D341Med (cell line): Measurements from ENCODE around the gene SESN1.
"Not testable (repeated sequence)": the region's sequence is repeated elsewhere in the genome, so short reads cannot be mapped to it uniquely, and the experiment has no call there.

Source experiments
- DNase-seq: peaks from one replicate; pipeline ENCODE4 v3.0.0; 2012; ENCODE audit warnings: low spot score

Gene SESN1

DNA sequence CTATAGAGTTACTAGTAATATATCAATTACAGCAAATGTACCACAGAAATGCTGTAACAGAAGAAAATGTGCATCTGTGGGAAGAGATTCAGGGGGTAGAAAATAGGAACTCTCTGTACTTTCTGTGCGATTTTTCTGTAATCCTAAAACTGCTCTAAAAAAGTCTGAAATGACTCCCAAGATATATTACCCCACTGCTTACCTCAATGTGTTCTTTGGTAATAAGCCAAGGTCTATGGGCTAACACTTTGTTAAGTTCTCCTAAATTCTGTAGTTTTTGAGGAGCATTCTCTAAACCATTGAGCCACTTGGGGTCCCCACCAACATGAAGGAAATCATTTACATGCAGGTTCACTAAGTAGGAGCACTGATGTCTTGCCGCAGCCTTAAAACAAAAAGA, 94.4 kb downstream of the SESN1 start:
- DNase-seq = no peak

- no peak for DNase-seq
Measured at GRCh38 chr6:108999428-108999827, 95.2 kb downstream of the SESN1 start.

- DNase-seq = no peak
Measured at GRCh38 chr6:108998485-108998884, 96.2 kb downstream of the SESN1 start.

- no peak for DNase-seq
Measured at GRCh38 chr6:108996208-108996607, 98.4 kb downstream of the SESN1 start.

- DNase-seq = no peak
Measured at GRCh38 chr6:108995296-108995695, 99.3 kb downstream of the SESN1 start.

GRCh38 chr6:108993876-108994275, 100.8 kb downstream of the SESN1 start:
- no peak for DNase-seq

- no peak for DNase-seq
Measured at GRCh38 chr6:108989700-108990099, 104.9 kb downstream of the SESN1 start.

DNA sequence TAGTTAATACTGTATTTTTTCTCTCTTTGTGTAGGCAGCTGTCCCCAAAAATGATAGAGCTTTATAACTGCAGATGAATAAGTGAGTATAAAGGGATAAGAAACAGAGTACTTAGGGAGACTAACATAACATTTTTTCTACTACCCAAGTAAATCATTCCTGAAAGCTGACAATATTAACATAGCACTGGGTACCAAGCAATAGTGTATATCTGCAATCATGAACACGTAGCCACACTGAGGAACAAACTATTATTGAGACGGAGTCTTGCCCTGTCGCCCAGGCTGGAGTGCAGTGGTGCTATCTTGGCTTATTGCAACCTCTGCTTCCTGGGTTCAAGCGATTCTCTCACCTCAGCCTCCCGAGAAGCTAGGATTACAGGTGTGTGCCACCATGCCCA, 105.9 kb downstream of the SESN1 start:
- no peak for DNase-seq

DNA sequence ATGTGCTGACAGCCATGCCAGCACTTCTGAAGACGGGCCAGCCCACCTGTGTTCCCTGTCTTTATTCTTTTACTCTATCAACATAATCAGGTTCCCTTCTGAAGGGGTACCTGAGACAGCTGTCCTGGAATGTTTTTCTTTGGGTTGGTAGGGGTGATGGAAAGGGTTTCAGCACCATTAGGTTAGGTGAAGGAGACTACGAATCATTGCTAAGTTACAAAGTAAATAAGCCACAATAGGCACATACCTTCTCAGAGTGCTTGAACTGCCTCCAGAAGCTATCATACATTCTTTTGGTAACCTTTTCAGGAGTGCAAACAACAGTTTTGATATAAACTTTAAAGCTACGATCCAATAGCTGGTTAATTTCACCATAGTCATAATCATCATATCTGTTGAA, 106.3 kb downstream of the SESN1 start:
- DNase-seq = no peak

DNA sequence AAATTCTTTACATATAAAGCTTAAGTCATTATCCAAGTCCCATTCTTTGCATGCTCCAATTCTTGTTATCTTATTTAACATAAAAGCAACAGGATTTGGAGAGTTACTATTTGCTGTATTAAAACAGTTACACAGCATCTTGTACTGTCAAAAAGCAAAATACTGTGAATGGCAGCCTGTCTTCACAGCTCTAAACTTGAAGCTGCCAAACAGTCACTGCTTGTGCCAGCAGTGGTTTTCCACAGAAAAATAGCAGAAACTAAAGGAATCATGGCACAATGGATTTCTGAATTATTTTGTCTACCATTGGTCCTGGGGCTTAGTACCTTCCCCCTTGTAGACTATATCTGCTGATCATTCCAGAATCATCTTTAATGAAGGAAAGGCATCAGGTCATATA, 107.5 kb downstream of the SESN1 start:
- no peak for DNase-seq

DNA sequence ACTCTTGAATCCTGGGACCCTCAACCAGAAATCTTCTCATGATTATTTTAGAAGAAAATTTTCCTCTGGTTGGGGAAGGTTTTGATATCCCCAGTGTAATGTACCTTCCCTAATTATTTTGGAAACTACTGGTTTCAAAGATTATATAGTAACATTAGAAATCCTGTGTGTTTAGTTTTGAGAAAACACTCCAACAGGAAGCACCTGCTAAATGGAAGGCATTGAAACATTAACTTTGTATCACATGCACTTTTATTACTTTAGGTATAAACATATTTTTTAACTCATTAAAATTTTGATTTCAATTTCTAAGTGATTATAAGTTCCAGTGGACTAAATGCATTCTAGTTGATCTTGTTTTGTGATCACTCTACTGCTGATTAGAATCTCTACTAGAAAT, 109.3 kb downstream of the SESN1 start:
- DNase-seq = no peak

DNA sequence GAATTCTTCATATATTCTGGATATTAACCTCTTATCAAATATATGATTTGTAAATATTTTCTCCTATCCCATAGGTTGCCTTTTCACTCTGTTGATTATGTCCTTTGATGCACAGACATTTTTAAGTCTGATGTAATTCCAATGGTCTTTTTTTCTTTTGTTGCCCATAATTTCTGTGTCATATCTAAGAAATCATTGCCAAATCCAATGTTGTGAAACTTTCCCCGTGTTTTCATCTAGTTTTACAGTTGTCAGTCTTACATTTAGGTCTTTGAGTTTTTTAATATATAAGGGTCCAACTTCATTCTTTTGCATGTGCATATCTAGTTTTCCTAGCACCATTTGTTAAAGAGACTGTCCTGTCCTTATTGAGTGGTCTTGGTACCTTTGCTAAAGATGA, 111.5 kb downstream of the SESN1 start:
- no peak for DNase-seq

DNA sequence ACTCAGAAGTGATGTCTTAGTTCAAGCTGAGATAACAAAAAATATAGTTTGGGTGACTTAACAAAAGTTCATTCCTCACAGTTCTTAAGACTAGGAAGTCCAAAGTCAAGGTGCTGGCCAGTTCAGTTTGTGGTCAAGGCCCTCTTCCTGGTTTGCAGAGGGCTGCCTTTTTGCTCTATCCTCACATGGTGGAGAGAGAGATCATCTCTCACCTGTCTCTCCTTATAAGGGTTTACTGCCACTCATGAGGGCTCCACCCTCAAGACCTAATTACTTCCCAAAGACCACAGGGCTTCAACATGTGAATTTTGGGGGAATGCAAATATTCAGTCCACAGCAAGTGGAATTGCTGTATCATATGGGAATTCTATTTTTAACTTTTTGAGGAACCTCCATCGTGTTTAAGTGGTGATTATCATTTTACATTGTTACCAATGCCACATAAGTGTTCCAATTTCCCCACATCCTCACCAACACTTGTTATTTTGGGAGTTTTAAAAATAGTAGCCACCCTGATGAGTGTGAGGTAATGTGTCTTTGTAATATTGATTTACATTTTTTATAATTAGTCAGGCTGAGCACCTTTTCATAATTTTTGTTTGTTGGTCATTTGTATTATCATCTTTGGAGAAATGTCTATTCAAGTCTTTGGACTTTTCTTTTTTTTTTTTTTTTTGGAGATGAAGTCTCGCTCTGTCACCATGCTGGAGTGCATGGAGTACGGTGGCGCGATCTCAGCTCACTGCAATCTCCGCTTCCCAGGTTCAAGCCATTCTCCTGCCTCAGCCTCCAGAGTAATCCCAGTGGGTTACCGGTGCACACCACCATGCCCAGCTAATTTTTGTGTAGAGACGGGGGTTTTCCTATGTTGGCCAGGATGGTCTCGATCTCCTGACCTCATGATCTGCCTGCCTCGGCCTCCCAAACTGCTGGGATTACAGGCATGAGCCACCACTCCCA, 112.2 kb downstream of the SESN1 start:
- DNase-seq = no peak

DNA sequence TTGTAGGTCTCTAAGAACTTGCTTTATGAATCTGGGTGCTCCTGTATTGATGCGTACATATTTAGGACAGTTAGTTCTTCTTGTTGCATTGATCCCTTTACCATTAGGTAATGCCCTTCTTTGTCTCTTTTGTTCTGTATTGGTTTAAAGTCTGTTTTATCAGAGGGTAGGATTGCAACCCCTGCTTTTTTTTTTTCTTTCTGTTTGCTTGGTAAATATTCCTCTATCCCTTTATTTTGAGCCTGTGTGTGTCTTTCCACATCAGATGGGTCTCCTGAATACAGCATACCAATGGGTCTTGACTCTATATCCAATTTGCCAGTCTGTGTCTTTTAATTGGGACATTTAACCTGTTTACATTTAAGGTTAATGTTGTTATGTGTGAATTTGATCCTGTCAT, 116.0 kb downstream of the SESN1 start:
- not testable (repeated sequence) for DNase-seq

DNA sequence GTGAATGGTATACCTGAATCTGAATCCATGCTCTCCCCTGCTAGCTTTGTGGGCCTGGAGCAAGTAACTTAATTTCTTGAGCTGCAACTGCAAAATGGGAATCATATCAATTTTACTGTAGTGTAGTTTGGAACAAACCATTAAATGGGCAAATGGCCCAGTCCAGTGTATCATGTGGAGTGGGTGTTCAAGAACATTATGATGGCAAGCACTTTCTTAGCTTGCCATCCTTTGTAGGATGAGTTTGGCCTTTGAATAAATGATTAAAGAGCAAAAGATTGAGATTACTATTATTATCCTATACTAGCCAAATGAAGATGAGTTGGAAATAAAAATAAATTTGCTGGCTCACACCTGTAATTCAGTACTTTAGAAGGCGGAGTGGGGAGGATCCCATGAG, 120.4 kb downstream of the SESN1 start:
- no peak for DNase-seq

DNA sequence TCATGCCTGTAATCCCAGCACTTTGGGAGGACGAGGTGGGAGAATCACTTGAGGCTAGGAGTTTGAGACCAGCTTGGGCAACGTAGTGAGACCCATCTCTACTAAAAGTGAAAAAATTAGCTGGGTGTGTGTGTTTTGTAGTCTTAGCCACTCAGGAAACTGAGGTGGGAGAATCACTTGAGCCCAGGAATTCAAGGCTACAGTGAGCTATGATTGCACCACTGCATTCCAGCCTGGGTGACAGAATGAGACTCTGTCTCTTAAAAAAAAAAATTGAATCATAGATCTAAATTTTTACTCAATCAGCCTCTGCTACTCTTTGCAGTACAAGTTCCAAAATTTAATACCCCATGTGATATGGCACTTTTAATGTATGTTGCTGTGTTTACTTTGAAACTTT, 124.9 kb downstream of the SESN1 start:
- no peak for DNase-seq

- no peak for DNase-seq
Measured at GRCh38 chr6:108968325-108969316, 126.0 kb downstream of the SESN1 start.

GRCh38 chr6:108966855-108967755, 127.5 kb downstream of the SESN1 start:
- DNase-seq = no peak

DNA sequence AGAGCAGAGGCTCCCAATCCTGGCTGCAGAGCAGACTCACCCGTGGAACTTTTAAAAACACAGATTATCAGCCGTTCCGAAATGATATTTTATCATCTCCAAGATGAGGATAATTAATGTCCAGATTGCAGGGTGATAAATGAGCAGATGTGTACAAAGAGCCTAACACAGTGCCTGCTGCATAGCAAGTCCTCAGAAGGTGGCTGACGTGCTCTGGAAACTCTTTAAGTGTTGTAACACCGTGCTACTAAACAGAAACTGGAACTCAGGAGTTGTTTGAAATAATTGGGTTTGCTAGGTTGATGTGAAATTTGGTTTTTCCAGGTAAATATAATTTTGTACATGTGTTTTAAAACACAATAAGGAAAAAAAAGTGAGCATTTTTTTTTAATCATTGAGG, 128.4 kb downstream of the SESN1 start:
- DNase-seq = no peak

- DNase-seq = no peak
Measured at GRCh38 chr6:108961985-108962384, 132.7 kb downstream of the SESN1 start.

DNA sequence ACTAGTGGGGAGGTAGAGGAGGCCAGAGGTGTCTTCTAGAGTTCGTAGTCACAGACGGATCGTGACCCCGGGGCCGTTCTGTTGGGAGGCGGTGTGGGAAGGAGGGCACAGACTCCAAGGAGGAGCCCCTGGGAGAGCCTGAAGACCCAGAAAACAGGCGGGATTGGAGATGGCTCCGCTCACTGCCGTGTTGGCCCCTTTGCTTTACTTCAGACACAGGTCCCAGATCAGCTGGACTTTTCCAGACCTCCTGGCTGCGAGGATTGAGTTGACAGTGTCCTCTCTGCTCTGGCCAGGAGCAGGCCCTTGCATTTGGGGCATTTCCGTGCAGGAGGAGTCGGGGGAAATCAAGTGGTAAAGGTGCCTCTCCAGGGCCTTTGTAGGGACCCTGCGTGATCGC, 133.6 kb downstream of the SESN1 start:
- DNase-seq = no peak

DNA sequence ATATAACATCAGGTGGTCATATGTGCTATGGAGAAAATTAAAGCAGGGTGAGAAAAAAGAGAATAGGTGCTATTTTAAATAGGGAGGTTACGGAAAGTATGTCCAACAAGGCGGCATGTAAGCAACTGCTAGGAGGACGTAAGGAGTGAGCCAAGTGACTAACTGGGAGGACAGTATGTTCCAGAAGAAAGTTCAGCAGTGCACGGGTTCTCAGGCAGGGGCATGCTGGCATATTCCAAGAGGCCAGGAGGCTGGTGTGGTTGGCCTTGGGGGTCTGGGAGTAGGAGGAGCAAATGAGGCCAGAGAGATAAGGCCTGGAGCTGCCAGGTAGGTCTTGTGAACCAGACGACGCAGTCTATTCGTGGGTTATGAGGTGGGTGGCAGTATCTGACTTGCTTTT, 134.0 kb downstream of the SESN1 start:
- no peak for DNase-seq
